GOT3 (cell line): Measurements from ENCODE around the gene CRMP1.

Experiments used
- DNase-seq: peaks from one replicate; lab custom pipeline; 2025; ENCODE audit warnings: mixed read lengths; lab: John Stamatoyannopoulos, UW

The CRMP1 gene

GRCh38 chr4:5893004-5893580 is at the start of gene CRMP1:
Gene CRMP1 (minus strand): TSS chr4:5893086. CDS start chr4:5892969, 117 bp downstream.
- DNase-seq, result no peak

- no peak for DNase-seq
Measured at GRCh38 chr4:5941601-5942000, 48.7 kb upstream of the CRMP1 start.

- DNase-seq, result no peak
Measured at GRCh38 chr4:5940470-5941203, 47.8 kb upstream of the CRMP1 start.

GRCh38 chr4:5933996-5934831 is 41.3 kb upstream of the CRMP1 start:
- no peak for DNase-seq

GRCh38 chr4:5933116-5933515 is 40.2 kb upstream of the CRMP1 start:
- DNase-seq, result no peak

GRCh38 chr4:5932035-5932568 is 39.2 kb upstream of the CRMP1 start:
- DNase-seq, result no peak

GRCh38 chr4:5931526-5931925 is 38.6 kb upstream of the CRMP1 start:
- DNase-seq, result no peak

GRCh38 chr4:5930876-5931275 is 38.0 kb upstream of the CRMP1 start:
- DNase-seq, result no peak

GRCh38 chr4:5930456-5930855 is 37.6 kb upstream of the CRMP1 start:
- DNase-seq, result no peak

- no peak for DNase-seq
Measured at GRCh38 chr4:5928844-5929420, 36.0 kb upstream of the CRMP1 start.

GRCh38 chr4:5928274-5928673 is 35.4 kb upstream of the CRMP1 start:
- DNase-seq, result no peak

GRCh38 chr4:5927747-5928146 is 34.9 kb upstream of the CRMP1 start:
- DNase-seq, result no peak

- DNase-seq, result no peak
Measured at GRCh38 chr4:5927116-5927515, 34.2 kb upstream of the CRMP1 start.

- no peak for DNase-seq
Measured at GRCh38 chr4:5926598-5926997, 33.7 kb upstream of the CRMP1 start.

GRCh38 chr4:5925419-5926200 is 32.7 kb upstream of the CRMP1 start:
- no peak for DNase-seq

GRCh38 chr4:5924461-5925125 is 31.7 kb upstream of the CRMP1 start:
- no peak for DNase-seq

GRCh38 chr4:5923376-5923775 is 30.5 kb upstream of the CRMP1 start:
- DNase-seq, result no peak

GRCh38 chr4:5922556-5922955 is 29.7 kb upstream of the CRMP1 start:
- no peak for DNase-seq

- no peak for DNase-seq
Measured at GRCh38 chr4:5921981-5922380, 29.1 kb upstream of the CRMP1 start.

GRCh38 chr4:5921101-5921980 is 28.5 kb upstream of the CRMP1 start:
- no peak for DNase-seq
